ENCODE data around the gene SPIN1.

- TF ChIP-seq CTCF (IDR thresholded peaks at IDR 0.05), result no peak
- no peak for TF ChIP-seq POLR2A (IDR thresholded peaks at IDR 0.05)
Observed at GRCh38 chr9:88387036-88387551, 1.1 kb upstream of the SPIN1 start.
